H1 (cell line): ENCODE measurements around the gene PPP1CC. TPM values are rescaled to one million over a fixed set of nuclear protein-coding genes. Genes with fewer than 3 reads are reported as not detected.

Experiments
- CEBPB ChIP-seq: IDR thresholded peaks from 2 replicates; pipeline ENCODE4 v1.6.1; 2012; ENCODE audit warnings: low read depth, low read length
- GTF2F1 ChIP-seq: IDR thresholded peaks from 2 replicates; pipeline ENCODE4 v1.6.1; 2012; ENCODE audit warnings: low read depth, low read length, improper control_type of control experiment, borderline replicate concordance
- MAFK ChIP-seq: IDR thresholded peaks from 2 replicates; pipeline ENCODE4 v1.6.1; 2012; ENCODE audit warnings: low read depth, mild to moderate bottlenecking, improper control_type of control experiment, low read length
- MAX ChIP-seq: IDR thresholded peaks from 2 replicates; pipeline ENCODE4 v1.6.1; 2012; ENCODE audit warnings: inconsistent platforms
- NANOG ChIP-seq: IDR thresholded peaks from 2 replicates; pipeline ENCODE4 v1.6.1; 2011; ENCODE audit warnings: low read length, low read depth, mild to moderate bottlenecking, inconsistent platforms; ENCODE audit not compliant: insufficient read depth, poor library complexity, severe bottlenecking
- RNF2 ChIP-seq: fragments of 200-900, 300-1000 bp; sonication (generic); IDR thresholded peaks from 2 replicates; pipeline ENCODE4 v1.7.1; 2016; ENCODE audit warnings: borderline replicate concordance, low read depth, mild to moderate bottlenecking, antibody characterized with exemption, low read length; ENCODE audit not compliant: poor library complexity, severe bottlenecking; ENCODE audit errors: missing control alignments
- SIN3A ChIP-seq, 2 experiments: IDR thresholded peaks in 1 of 2; conservative IDR thresholded peaks in 1 of 2; 2 replicates each; pipeline ENCODE4 v1.6.1; 2011 to 2012; ENCODE audit warnings: low read length in 2 of 2, improper control_type of control experiment in 1 of 2, low read depth in 1 of 2, mild to moderate bottlenecking in 1 of 2
- SIX5 ChIP-seq: IDR thresholded peaks from 2 replicates; pipeline ENCODE4 v1.6.1; 2011; ENCODE audit warnings: mild to moderate bottlenecking, low read depth, low read length
- SP4 ChIP-seq: IDR thresholded peaks from 2 replicates; pipeline ENCODE4 v1.6.1; 2012; ENCODE audit warnings: low read length, inconsistent platforms
- TBP ChIP-seq: IDR thresholded peaks from 2 replicates; pipeline ENCODE4 v1.6.1; 2011; ENCODE audit warnings: low read depth, low read length, improper control_type of control experiment
- TEAD4 ChIP-seq: IDR thresholded peaks from 2 replicates; pipeline ENCODE4 v1.6.1; 2012; ENCODE audit warnings: low read depth, low read length, inconsistent platforms, mixed read lengths
- polyA plus RNA-seq, 7 experiments: library from polyadenylated mRNA; depleted of rRNA in 3 of 7; stranded (reverse) in 5 of 7; unstranded in 2 of 7; fragments of >200 nt in 5 of 7; fragments of 200-250 nt in 2 of 7; gene quantifications; 1 replicate in 5 of 7; 2 replicates in 1 of 7; 4 replicates in 1 of 7; pipeline versions ENCODE4 v1.2.1 to v1.2.3, GENCODE V29; 2011 to 2013; ENCODE audit warnings: missing spikeins in 2 of 7, mixed read lengths in 2 of 7
- total RNA-seq: library from RNA; stranded (reverse); fragmentation: NEBNext Ultra II Directional; extraction: Animal tissue kit (Norgen Biotek cat#: 25700); gene quantifications from 2 replicates; pipeline ENCODE4 v1.2.1, GENCODE V29; 2021
- TF ChIP-seq, protein P1 (sequence below): fragments of 300-600 bp; sonication (generic); IDR thresholded peaks from 2 replicates; pipeline ENCODE4 v1.7.1; 2012; ENCODE audit warnings: low read length, moderate library complexity, mild to moderate bottlenecking, inconsistent platforms; ENCODE audit not compliant: insufficient replicate concordance

PPP1CC gene
- total and polyA plus RNA-seq, 2 of the 8 experiments (the other 6 are each of a cell fraction or from before 2014, with no cell fraction given) = 193 to 350 TPM

- TF ChIP-seq, protein P1, sequence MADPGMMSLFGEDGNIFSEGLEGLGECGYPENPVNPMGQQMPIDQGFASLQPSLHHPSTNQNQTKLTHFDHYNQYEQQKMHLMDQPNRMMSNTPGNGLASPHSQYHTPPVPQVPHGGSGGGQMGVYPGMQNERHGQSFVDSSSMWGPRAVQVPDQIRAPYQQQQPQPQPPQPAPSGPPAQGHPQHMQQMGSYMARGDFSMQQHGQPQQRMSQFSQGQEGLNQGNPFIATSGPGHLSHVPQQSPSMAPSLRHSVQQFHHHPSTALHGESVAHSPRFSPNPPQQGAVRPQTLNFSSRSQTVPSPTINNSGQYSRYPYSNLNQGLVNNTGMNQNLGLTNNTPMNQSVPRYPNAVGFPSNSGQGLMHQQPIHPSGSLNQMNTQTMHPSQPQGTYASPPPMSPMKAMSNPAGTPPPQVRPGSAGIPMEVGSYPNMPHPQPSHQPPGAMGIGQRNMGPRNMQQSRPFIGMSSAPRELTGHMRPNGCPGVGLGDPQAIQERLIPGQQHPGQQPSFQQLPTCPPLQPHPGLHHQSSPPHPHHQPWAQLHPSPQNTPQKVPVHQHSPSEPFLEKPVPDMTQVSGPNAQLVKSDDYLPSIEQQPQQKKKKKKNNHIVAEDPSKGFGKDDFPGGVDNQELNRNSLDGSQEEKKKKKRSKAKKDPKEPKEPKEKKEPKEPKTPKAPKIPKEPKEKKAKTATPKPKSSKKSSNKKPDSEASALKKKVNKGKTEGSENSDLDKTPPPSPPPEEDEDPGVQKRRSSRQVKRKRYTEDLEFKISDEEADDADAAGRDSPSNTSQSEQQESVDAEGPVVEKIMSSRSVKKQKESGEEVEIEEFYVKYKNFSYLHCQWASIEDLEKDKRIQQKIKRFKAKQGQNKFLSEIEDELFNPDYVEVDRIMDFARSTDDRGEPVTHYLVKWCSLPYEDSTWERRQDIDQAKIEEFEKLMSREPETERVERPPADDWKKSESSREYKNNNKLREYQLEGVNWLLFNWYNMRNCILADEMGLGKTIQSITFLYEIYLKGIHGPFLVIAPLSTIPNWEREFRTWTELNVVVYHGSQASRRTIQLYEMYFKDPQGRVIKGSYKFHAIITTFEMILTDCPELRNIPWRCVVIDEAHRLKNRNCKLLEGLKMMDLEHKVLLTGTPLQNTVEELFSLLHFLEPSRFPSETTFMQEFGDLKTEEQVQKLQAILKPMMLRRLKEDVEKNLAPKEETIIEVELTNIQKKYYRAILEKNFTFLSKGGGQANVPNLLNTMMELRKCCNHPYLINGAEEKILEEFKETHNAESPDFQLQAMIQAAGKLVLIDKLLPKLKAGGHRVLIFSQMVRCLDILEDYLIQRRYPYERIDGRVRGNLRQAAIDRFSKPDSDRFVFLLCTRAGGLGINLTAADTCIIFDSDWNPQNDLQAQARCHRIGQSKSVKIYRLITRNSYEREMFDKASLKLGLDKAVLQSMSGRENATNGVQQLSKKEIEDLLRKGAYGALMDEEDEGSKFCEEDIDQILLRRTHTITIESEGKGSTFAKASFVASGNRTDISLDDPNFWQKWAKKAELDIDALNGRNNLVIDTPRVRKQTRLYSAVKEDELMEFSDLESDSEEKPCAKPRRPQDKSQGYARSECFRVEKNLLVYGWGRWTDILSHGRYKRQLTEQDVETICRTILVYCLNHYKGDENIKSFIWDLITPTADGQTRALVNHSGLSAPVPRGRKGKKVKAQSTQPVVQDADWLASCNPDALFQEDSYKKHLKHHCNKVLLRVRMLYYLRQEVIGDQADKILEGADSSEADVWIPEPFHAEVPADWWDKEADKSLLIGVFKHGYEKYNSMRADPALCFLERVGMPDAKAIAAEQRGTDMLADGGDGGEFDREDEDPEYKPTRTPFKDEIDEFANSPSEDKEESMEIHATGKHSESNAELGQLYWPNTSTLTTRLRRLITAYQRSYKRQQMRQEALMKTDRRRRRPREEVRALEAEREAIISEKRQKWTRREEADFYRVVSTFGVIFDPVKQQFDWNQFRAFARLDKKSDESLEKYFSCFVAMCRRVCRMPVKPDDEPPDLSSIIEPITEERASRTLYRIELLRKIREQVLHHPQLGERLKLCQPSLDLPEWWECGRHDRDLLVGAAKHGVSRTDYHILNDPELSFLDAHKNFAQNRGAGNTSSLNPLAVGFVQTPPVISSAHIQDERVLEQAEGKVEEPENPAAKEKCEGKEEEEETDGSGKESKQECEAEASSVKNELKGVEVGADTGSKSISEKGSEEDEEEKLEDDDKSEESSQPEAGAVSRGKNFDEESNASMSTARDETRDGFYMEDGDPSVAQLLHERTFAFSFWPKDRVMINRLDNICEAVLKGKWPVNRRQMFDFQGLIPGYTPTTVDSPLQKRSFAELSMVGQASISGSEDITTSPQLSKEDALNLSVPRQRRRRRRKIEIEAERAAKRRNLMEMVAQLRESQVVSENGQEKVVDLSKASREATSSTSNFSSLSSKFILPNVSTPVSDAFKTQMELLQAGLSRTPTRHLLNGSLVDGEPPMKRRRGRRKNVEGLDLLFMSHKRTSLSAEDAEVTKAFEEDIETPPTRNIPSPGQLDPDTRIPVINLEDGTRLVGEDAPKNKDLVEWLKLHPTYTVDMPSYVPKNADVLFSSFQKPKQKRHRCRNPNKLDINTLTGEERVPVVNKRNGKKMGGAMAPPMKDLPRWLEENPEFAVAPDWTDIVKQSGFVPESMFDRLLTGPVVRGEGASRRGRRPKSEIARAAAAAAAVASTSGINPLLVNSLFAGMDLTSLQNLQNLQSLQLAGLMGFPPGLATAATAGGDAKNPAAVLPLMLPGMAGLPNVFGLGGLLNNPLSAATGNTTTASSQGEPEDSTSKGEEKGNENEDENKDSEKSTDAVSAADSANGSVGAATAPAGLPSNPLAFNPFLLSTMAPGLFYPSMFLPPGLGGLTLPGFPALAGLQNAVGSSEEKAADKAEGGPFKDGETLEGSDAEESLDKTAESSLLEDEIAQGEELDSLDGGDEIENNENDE = no peak
- TF ChIP-seq SIN3A (conservative IDR thresholded peaks at IDR 0.05 in 1 of 2, IDR thresholded peaks at IDR 0.05 in 1 of 2; ENCODE audit: low read depth in 1 of 2, low read length in 2 of 2) (no peak), GTF2F1 (no peak), SIX5 (no peak), MAX (no peak), CEBPB (no peak), RNF2 (no peak), TEAD4 (no peak), MAFK (no peak), TBP (no peak), SP4 (no peak), NANOG (no peak)
These were observed 66.5 kb downstream of the PPP1CC start (continued) for GRCh38 chr12:110676171-110676570.
